K562 (cell line): ENCODE data around the gene F12. TPM values are rescaled to one million over a fixed set of nuclear protein-coding genes. Genes with fewer than 3 reads are reported as not detected.

Source experiments
- ATF4 ChIP-seq: fragments of 450-650 bp; formaldehyde crosslinking; IDR thresholded peaks from 2 replicates; pipeline ENCODE4 v1.4.0; 2022; ENCODE audit warnings: mild to moderate bottlenecking, moderate library complexity
- CBX3 ChIP-seq, 2 experiments: IDR thresholded peaks; 1 replicate in 1 of 2; 2 replicates in 1 of 2; pipeline ENCODE4 v1.6.1; 2012; ENCODE audit warnings: inconsistent platforms in 2 of 2, low read length in 2 of 2, borderline replicate concordance in 1 of 2, control low read depth in 1 of 2
- EP300 ChIP-seq: IDR thresholded peaks from 2 replicates; pipeline ENCODE4 v1.6.1; 2012; ENCODE audit warnings: low read length, improper control_type of control experiment
- FOXA1 ChIP-seq: fragments of 450-650 bp; IDR thresholded peaks from 2 replicates; pipeline ENCODE4 v1.6.1; 2016; ENCODE audit warnings: mild to moderate bottlenecking, borderline replicate concordance
- FOXP1 ChIP-seq: sonication (generic); formaldehyde crosslinking; IDR thresholded peaks from 2 replicates; pipeline ENCODE4 v1.8.0; 2022; ENCODE audit warnings: mild to moderate bottlenecking, missing genetic modification reagents
- GMEB1 ChIP-seq: fragments of 250-450 bp; sonication (Bioruptor Pico); IDR thresholded peaks from 2 replicates; pipeline ENCODE4 v1.4.0; 2020; ENCODE audit warnings: mild to moderate bottlenecking
- HDAC6 ChIP-seq: IDR thresholded peaks from 2 replicates; pipeline ENCODE4 v1.6.1; 2012; ENCODE audit warnings: low read depth, mild to moderate bottlenecking, control low read depth, inconsistent platforms, low read length, moderate library complexity
- HOMEZ ChIP-seq: fragments of 250-450 bp; sonication (Bioruptor Pico); IDR thresholded peaks from 2 replicates; pipeline ENCODE4 v1.4.0; 2020; ENCODE audit warnings: mild to moderate bottlenecking, moderate library complexity
- NCOA4 ChIP-seq: fragments of 450-650 bp; IDR thresholded peaks from 2 replicates; pipeline ENCODE4 v1.6.1; 2018; ENCODE audit warnings: mild to moderate bottlenecking; ENCODE audit not compliant: partially characterized antibody
- NFIC ChIP-seq: fragments of 450-650 bp; IDR thresholded peaks from 2 replicates; pipeline ENCODE4 v1.6.1; 2017; ENCODE audit warnings: mild to moderate bottlenecking, inconsistent platforms
- NRF1 ChIP-seq, 2 experiments: fragments of 450-650 bp; IDR thresholded peaks in 1 of 2; conservative IDR thresholded peaks in 1 of 2; 2 replicates each; pipeline ENCODE4 v1.6.1; 2014; ENCODE audit warnings: mild to moderate bottlenecking in 2 of 2
- RFX5 ChIP-seq: IDR thresholded peaks from 2 replicates; pipeline ENCODE4 v1.6.1; 2011; ENCODE audit warnings: low read depth, mild to moderate bottlenecking, improper control_type of control experiment, low read length
- SMARCA4 ChIP-seq: fragments of 450-650 bp; IDR thresholded peaks from 2 replicates; pipeline ENCODE4 v1.6.1; 2016
- ZBTB33 ChIP-seq: sonication (generic); formaldehyde crosslinking; IDR thresholded peaks from 2 replicates; pipeline ENCODE4 v1.8.1; 2023; ENCODE audit warnings: mild to moderate bottlenecking, missing genetic modification reagents
- ZBTB49 ChIP-seq: sonication (generic); formaldehyde crosslinking; IDR thresholded peaks from 2 replicates; pipeline ENCODE4 v1.8.0; 2022; ENCODE audit warnings: missing genetic modification reagents, mild to moderate bottlenecking, borderline replicate concordance
- ZEB2 ChIP-seq: fragments of 450-650 bp; IDR thresholded peaks from 2 replicates; pipeline ENCODE4 v1.6.1; 2016
- ZFP91 ChIP-seq: sonication (generic); formaldehyde crosslinking; IDR thresholded peaks from 2 replicates; pipeline ENCODE4 v1.8.0; 2022; ENCODE audit warnings: mild to moderate bottlenecking, missing genetic modification reagents
- ZNF717 ChIP-seq: fragments of 250-450 bp; sonication (Bioruptor Pico); IDR thresholded peaks from 2 replicates; pipeline ENCODE4 v1.5.0; 2021
- polyA plus RNA-seq, 8 experiments: library from polyadenylated mRNA; depleted of rRNA in 4 of 8; stranded (reverse) in 5 of 8; unstranded in 3 of 8; fragments of >200 nt; fragmentation: Nextera tagmentation in 2 of 8; fragmentation: Illumina TruSeq in 1 of 8; extraction: Ambion mirVana in 2 of 8; extraction: Trizol in 1 of 8; gene quantifications; 2 replicates each; pipeline versions ENCODE4 v1.2.1 to v1.2.3, GENCODE V29; 2011 to 2014; ENCODE audit warnings: inconsistent platforms in 1 of 8, missing spikeins in 1 of 8
- total RNA-seq, 7 experiments: library from RNA; depleted of rRNA in 6 of 7; stranded (reverse); fragments of >200 nt in 6 of 7; fragmentation: Illumina TruSeq in 2 of 7; extraction: Trizol in 2 of 7; gene quantifications; 2 replicates each; pipeline versions ENCODE4 v1.2.1 to v1.2.3, GENCODE V29; 2011 to 2021; ENCODE audit warnings: low replicate concordance in 1 of 7

The F12 gene
- total and polyA plus RNA-seq, 9 of the 15 experiments (the other 6 are each of a cell fraction or from before 2014, with no cell fraction given): 0.59 to 18.3 (median 3.6) TPM

- no peak for TF ChIP-seq GMEB1 (CRISPR knock-in tag)
- no peak for TF ChIP-seq ZBTB49 (CRISPR knock-in tag)
- TF ChIP-seq ZBTB33: peak; percentile 59
- no peak for TF ChIP-seq HDAC6
- no peak for TF ChIP-seq ZFP91 (CRISPR knock-in tag)
- TF ChIP-seq NCOA4: no peak
- no peak for TF ChIP-seq SMARCA4
- no peak for TF ChIP-seq RFX5
- TF ChIP-seq HOMEZ (CRISPR knock-in tag): no peak
- no peak for TF ChIP-seq ZEB2
- TF ChIP-seq NFIC: peak; percentile 30; the same call in 1 of the 2 replicates
- TF ChIP-seq NRF1 (conservative IDR thresholded peaks at IDR 0.05 in 1 of 2, IDR thresholded peaks at IDR 0.05 in 1 of 2): peak in 1 of 2 experiments; percentile 39; a peak in 1 of 4 replicates
- no peak for TF ChIP-seq ATF4 (CRISPR knock-in tag)
- TF ChIP-seq ZNF717 (CRISPR knock-in tag): no peak
- no peak for TF ChIP-seq FOXA1
- peak; percentile 63; the same call in 1 of the 2 replicates for TF ChIP-seq FOXP1
- TF ChIP-seq CBX3 (IDR thresholded peaks at IDR 0.05; ENCODE audit: borderline replicate concordance in 1 of 2, low read length in 2 of 2): peak in 1 of 2 experiments; percentile 90; a peak in 1 of 3 replicates
- TF ChIP-seq EP300: peak; percentile 7; the same call in 1 of the 2 replicates
Observed at GRCh38 chr5:177370488-177371119, 38.8 kb downstream of the F12 start (continued).
